ENCODE data around the gene PRKCB.
"Not testable (repeated sequence)": the region's sequence is repeated elsewhere in the genome, so short reads cannot be mapped to it uniquely, and the experiment has no call there.

Gene PRKCB

GRCh38 chr16:24022797-24023196, 187.0 kb downstream of the PRKCB start:
- no peak for DNase-seq (ENCODE audit: low read depth)
- TF ChIP-seq CTCF (IDR thresholded peaks at IDR 0.05; ENCODE audit: control insufficient read depth, insufficient read depth, low read depth, low read length, missing control alignments): no peak

GRCh38 chr16:24023621-24024020, 187.8 kb downstream of the PRKCB start:
- no peak for DNase-seq (ENCODE audit: low read depth)
- H3K4me3 ChIP-seq (ENCODE audit: control insufficient read depth, low read depth, low read length): no peak overlapping the region
- no peak for TF ChIP-seq CTCF (IDR thresholded peaks at IDR 0.05; ENCODE audit: control insufficient read depth, insufficient read depth, low read depth, low read length, missing control alignments)

More at GRCh38 chr16:24022797-24023196, 187.0 kb downstream of the PRKCB start:
- no peak overlapping the region for H3K4me3 ChIP-seq (ENCODE audit: control insufficient read depth, low read depth, low read length)

- no peak overlapping the region for H3K4me3 ChIP-seq (ENCODE audit: control insufficient read depth, low read depth, low read length)
- TF ChIP-seq CTCF (IDR thresholded peaks at IDR 0.05; ENCODE audit: control insufficient read depth, insufficient read depth, low read depth, low read length, missing control alignments): no peak
- no peak for DNase-seq (ENCODE audit: low read depth)
Observed at GRCh38 chr16:24024971-24025370, 189.2 kb downstream of the PRKCB start.

GRCh38 chr16:24027466-24027865, 191.7 kb downstream of the PRKCB start:
- TF ChIP-seq CTCF (IDR thresholded peaks at IDR 0.05; ENCODE audit: control insufficient read depth, insufficient read depth, low read depth, low read length, missing control alignments): no peak

GRCh38 chr16:24029841-24030240, 194.1 kb downstream of the PRKCB start:
- not testable (repeated sequence) for DNase-seq (ENCODE audit: low read depth); H3K4me3 ChIP-seq (ENCODE audit: control insufficient read depth, low read depth, low read length)

More at GRCh38 chr16:24027466-24027865, 191.7 kb downstream of the PRKCB start:
- no peak overlapping the region for H3K4me3 ChIP-seq (ENCODE audit: control insufficient read depth, low read depth, low read length)
- no peak for DNase-seq (ENCODE audit: low read depth)

- no peak overlapping the region for H3K4me3 ChIP-seq (ENCODE audit: control insufficient read depth, low read depth, low read length)
- DNase-seq (ENCODE audit: low read depth): no peak
- TF ChIP-seq CTCF (IDR thresholded peaks at IDR 0.05; ENCODE audit: control insufficient read depth, insufficient read depth, low read depth, low read length, missing control alignments): no peak
Observed at GRCh38 chr16:24035127-24035842, 199.5 kb downstream of the PRKCB start.

GRCh38 chr16:24036038-24036543, 200.3 kb downstream of the PRKCB start:
- no peak for DNase-seq (ENCODE audit: low read depth)
- no peak for TF ChIP-seq CTCF (IDR thresholded peaks at IDR 0.05; ENCODE audit: control insufficient read depth, insufficient read depth, low read depth, low read length, missing control alignments)
- H3K4me3 ChIP-seq (ENCODE audit: control insufficient read depth, low read depth, low read length): no peak overlapping the region
